NCI-H1092 treated with DMSO at 0.1 percent for 48 hours (cell line): ENCODE data around the gene ID2.
A peak's percentile ranks its signal among the peaks of the same experiment; 100 is the strongest.

Source experiments
- DNase-seq: peaks from one replicate; lab custom pipeline; 2025; lab: John Stamatoyannopoulos, UW

The ID2 gene

GRCh38 chr2:8681786-8682692 lies at the start of gene ID2:
Gene ID2 (plus strand): TSS chr2:8682056. CDS start chr2:8682166, 110 bp downstream.
- peak; percentile 95 for DNase-seq

DNA sequence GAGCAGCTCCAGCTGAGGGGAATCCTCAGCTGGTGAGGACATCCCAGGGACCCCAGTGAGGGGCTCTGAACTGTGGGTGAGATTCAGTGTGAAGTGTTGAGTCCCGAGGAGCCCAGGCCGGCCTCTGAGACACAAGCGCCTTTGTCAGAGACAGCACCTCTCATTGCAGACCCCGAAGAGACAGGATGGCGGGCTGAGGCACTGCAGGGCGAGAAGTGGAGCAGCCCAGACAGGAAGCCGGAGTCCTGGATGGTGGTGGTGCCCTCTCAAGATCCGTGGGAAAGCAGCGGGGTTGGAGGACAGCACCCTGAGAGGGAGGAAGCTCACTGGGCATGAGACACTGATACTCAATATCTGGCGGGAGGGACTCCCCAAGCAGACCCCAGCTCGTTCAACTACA lies 49.1 kb upstream of the ID2 start:
- no peak for DNase-seq

DNA sequence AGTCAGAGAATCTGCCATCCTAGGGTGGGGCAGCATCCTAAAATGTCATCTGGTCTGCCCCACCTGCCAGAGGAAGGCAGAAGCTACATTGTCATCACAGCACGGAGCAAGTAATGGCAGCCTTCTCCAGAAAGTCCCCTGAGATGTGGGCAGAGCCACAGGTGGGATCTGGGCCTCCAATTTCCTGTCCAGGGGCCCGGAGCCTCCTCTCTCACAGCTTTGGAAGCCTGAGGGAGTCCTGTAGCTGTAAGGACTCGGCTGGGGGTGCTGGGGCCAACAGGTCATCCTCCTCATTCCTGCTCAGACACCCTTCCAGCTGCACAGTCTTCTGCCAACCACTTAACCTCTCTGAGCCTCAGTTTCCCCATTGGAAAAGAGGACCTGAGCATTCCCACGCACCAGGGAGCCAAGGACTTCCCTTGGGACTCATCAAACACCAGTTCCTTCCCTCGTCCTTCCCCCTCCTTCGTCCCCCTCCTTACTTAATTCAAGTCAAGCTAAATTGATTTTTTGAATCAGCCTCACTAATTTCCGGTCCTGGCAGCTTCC lies 48.6 kb upstream of the ID2 start:
- DNase-seq, result no peak

DNA sequence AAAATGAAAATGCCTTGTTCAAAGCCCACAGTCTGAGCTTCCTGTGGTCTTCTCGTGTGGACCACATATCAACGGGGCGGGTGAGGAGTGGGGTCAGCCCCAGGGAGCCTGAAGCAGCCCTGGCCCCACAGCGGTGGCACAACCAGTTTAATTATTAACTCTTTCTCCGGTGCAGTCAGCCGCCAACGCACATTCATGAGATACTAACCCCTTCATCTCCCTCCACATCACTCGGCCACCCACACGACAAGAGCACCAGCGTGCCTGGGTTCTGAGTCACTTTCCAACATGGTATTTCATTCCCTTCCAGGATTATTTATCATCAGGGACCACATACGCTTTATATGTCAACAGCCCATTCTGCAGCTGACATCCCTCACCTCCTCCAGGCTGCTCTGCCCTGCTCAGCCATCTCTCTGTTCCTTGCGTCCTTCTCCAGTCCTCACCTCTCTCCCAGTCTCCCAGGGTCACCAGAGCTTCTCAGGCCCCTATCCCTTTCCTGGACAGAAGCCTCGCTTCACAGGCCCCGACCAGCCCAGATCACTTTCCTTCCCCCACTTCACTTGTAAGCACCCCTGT lies 48.0 kb upstream of the ID2 start:
- no peak for DNase-seq

DNA sequence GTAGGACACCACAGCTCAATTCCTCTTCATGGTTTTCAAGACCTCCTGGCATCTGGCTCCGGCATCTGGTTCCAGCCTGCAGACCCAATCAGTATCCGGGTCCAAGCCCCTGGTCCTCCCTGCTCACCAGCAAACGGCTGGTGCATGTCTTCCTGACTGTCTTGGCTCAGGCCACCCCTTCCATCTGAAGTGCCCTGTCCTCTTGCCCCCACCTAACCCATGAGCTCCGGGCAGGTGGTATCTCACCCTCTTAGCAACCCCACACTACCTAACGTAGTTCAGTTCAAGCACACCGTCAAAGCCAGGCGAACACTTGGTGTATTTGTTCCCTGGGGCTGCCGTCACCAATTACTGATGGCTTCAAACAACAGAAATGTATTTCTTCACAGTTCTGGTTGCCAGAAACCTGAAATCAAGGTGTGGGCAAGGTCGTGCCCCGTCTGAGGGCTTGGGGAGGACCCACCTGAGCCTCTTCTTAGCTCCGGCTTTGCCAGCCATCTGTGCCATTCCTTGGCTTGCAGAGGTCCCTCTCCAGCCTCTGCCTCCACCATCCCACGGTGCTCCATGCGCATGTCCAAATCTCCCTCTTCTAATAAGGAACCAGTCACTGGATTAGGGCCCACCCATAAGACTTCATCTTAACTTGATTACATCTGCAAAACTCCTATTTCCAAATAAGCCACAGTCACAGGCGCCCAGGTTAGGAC lies 47.2 kb upstream of the ID2 start:
- no peak for DNase-seq

- peak; percentile 37 for DNase-seq
Observed at GRCh38 chr2:8636041-8636491, 45.8 kb upstream of the ID2 start.

- DNase-seq, result peak; percentile 12
Observed at GRCh38 chr2:8636721-8637636, 44.9 kb upstream of the ID2 start.

DNA sequence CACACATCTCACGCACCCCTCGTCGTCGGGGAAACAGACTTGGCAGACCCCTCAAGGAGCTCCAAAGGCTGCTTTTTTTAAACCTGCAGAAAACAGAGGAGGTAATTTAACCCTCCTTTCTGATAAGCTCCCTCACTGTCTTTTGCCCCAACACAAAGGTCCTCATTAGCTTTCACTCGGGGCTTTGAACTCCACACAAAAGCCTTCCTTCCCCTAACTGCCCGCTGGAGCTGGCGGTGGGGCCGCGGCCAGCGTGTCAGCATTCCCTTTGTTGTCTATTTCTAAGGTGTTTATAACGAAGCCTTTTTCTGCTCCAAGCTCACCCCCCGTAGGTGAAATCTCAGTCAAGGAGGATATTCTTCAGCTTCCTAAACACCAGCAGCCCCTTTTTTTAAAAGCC lies 43.5 kb upstream of the ID2 start:
- DNase-seq, result no peak

DNA sequence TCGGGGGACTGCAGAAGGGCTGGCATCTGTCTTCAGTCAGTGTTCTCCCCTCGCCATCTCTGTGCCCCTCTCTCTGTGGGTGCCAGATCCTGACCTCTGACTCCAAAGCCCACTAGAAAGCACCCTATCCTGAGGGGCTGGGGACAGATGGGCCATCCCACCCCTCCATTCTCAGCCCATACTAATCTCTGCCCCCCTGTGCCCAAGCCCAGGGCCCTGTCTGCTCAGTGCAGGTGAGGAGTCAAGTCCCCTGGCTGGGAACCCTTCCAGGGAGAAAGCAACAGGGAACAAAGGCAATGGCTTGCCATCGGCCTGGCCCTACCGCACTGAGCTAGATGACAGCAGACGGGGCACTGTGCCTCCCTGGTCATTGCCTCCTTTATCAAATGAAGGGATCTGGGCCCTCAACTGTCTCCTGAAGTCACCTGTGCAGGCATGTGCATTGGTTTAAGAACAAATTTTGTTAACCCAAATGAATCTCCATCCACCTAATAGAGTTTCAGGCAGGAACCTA lies 42.7 kb upstream of the ID2 start:
- DNase-seq, result no peak

DNA sequence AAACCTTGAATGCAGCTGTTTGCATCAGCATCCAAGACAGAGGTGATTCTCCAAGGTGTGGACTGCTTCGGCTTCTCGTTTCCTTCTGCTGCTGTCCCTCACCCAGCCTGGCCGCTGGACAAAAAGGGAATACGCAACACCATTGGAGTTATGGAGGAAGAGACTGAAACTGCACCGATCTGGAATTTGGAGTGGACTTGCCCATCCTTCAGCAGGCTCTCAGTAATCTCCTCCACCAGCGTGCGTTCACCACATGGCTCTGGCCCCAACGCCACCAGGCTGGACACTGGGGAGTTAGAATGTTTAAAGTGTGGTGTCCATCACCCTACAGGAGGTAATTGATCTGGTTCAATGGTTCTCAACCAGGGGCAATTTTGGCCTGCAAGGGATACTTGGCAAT lies 41.4 kb upstream of the ID2 start:
- DNase-seq, result no peak

DNA sequence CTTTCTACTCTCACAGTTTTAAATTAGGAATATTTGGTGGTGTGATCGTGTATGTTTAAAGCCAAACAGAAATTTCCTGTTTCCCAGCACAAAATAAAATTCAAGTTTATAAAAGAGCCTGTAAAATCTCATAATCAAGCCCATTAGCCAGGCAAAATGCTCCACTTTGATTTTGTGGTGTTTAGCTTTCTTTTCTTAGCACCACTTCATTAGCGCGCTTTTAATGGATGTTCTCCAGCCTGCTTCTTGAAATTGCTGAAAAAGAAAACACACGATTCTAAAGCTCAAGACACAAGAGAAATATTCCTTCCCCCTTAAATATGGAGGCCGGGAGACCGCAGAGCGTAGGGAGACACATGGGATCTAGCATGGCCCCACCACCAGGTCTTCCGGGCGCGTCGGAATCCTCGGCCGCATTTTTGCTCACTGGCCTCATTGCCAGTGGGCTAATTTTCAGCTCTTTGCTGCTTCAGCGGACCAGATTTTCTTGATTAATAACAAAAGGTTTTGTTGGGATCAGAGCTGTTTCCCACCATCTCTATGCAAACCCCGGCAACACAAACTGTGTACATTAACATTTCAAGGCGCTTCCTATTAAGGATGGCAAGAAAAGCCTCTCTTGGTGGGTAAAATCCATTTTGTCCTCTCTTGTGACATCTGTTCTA lies 40.4 kb upstream of the ID2 start:
- DNase-seq, result no peak

DNA sequence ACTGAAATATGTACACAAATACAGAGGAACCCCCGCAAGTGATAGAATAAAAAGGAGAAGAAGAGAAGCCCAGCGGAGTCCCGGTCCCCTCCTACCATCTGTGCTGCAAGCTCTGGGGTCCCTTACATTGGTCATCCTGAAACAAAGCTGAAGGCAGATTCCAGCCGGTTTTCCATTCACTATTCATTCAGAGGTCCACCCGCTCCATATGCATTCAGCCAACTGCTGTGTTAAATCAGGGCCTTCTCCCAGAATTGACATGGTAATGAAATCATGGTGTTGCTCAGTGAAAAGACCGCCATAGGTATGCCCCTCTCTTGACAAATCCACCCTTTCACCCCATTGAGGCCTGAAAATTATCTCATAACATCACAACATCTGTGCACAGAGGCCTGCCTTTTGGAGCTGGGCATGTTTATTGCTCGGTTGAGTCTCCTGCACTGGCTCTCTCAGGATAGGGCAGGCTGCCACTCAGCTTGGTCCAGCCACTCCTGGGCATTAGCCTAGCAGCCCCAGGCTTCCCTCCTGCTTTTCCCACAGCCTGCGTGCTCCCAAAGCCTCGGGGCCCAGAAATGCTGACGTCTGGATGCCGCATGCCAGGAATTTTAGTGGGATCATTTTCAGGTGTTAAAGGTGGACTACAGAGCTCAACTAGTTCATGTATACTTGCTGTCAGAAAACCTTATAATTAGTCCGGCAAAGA lies 39.3 kb upstream of the ID2 start:
- DNase-seq, result no peak

- DNase-seq, result no peak
Observed at GRCh38 chr2:8643250-8643995, 38.4 kb upstream of the ID2 start.

DNA sequence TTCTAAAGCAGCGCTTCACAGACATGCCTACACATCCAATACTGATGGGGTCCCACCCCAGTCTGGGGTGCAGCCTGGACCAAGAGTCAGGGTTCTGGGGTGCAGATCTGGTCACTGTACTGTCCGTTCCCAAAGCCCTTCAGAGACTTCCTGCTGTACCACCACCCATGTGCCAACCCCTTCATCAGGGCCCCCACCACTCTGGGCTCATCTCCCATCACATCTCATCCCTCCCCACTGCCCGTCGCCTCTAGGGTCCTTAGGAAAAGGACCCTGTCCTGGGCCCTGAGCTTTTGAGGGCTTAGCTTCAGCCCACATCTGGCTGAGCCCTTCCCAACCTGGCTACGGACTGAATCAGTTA lies 37.9 kb upstream of the ID2 start:
- no peak for DNase-seq

DNA sequence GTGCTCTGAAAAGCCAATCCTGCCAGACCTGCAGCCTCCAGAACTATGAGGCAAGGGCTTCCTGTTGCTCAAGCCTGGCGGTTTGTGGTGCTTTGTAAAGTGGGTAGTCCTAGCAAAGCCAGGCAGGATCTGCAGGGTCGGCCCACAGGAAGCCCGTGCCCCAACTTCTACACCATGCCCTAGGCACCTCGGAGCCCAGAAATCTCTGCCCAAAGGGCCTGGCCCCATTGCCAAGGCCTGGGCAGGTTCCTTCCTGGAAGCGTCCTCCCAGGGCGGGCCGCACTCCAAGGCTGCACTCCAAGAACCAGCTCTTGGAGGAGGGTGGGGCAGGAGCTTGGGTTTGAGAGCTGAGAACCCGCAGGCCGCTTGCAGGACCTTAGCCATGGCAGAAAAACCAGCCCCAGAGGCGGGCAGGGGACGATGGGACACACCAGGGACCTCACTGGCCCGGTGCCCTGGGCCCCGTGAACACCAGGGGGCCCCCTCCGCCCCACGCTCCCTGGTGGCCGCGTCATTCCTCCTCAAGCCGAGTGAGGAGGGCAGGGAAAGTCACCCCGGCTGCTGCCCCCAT lies 37.2 kb upstream of the ID2 start:
- DNase-seq, result no peak

- no peak for DNase-seq
Observed at GRCh38 chr2:8645176-8645831, 36.6 kb upstream of the ID2 start.

DNA sequence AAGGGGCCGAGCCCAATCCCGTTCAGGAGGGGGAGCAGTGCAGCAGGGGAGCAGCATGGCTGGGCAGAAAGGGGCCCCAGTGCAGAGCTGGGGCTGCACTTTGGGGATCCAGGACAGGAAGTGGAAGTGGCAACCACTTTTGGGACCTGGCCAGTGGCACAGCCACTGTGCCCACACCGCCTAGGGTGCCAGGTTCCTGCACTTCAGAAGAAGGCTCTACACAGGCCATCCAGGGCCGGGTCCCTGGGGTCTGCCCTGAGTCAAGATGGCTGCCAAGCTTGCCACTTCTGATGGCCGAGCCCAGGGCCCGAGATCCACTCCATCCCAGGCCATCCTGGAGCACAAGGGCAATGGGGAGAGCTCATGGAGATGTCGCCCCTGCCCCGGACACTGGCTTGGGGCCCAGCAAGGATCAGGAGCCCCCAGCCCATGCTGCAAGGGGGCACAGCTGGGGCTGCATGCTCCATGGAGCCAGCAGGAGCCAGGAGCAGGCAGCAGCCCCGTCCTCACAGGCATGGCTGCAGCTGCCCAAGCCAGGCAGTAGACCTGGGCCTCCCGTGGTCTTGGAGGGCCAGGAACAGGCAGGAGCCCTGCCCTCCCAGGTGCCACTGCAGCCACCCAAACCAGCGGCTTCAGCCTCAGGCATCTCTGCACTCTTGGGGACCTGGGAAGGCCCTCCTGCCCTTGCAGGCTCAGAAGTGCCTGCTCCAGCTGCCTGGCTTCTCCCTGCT lies 35.0 kb upstream of the ID2 start:
- DNase-seq, result no peak

DNA sequence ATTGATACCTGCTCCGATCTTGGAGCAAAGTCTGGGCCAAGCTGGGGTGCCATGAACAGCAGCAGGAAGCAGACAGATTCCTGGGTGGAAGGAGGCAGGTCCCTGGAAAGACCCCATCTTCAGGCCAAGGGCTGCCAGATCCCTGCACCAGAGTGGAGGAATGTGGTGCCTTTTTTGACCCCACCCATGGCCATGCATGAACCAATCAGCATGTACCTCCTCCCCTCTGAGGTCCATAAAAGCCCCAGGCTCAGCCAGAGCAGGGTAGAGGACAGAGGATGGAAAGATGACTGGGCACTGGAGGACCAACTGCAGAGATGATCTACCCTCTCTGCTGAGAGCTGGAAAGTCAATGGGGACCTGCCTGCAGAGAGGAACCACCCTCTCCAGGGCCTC lies 34.4 kb upstream of the ID2 start:
- DNase-seq, result no peak
